ENCODE results near the gene HSPA12A. TPM values are rescaled to one million over a fixed set of nuclear protein-coding genes. Genes with fewer than 3 reads are reported as not detected.

Gene HSPA12A
- 8.1 TPM for total RNA-seq
- long read RNA-seq, full-length matches to known transcripts = 3 of 13 reads
- long read RNA-seq, partial matches to known transcripts = 4 of 13 reads
- long read RNA-seq, other reads (novel, unspliced or antisense) = 6 of 13 reads

DNA sequence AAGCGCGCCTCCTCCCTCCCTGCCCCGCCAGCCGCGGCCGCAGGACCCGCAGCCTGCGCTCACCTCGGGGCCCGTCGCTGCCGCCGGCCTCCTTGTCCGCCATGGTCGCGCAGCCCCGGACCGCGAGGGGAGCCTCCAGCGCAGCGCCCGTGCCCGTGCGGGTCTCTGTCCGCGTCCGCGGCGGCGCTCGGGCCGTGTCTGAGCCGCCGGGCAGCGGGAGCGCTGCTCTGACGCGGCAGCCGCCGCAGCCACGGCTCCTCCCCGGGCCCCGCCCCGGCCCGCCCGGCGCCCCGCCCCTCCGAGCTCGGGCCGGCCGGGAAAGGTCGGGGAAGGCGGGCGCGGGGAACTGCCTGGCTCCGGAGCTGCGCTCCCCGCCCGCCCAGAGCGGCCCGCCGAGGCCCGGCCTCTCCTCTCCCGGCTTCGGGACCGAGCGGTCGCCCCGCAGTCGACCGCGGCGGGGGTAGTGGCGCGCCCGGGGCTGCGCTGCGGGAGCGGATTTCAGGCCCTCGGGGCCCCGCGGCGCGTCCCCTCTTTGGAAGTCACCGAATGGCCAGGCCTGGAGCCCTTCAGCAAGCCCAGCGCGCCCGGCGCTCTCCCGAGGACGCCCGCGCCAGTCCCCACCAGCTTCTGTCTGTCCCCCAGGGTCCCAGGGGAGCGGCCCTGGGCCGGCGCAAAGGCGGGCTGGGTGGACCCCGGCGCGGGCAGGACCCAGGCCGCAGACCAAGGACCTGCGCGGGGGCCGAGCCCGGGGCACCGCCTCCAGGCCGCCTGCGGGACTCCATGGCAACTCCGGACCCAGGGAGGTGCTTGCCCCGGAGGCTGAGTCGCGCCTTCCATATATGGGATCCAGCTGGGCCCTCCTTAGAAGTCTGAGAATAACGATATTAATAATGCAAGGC is at the start of gene HSPA12A:
TSS of gene HSPA12A (minus strand) at position 200 of the 899 bp plus-strand sequence. CDS start at position 103, 97 bp downstream.
- intact Hi-C loops (cut with DNase I) = loop anchor here (2.0 kb wide), 1 partner anchor 60 kb away; no protein-coding TSS in a partner anchor
- DNase-seq (ENCODE audit: low spot score) = peak; percentile 85

- DNase-seq (ENCODE audit: low spot score) = no peak
- intact Hi-C loops (cut with DNase I) = no loop called here
Observed at GRCh38 chr10:116791241-116791640, 48.9 kb upstream of the HSPA12A start.

- DNase-seq (ENCODE audit: low spot score) = peak; percentile 83
Observed at GRCh38 chr10:116787893-116788665, 45.7 kb upstream of the HSPA12A start.

GRCh38 chr10:116787053-116787659 is 44.8 kb upstream of the HSPA12A start:
- intact Hi-C loops (cut with DNase I) = no loop called here
- DNase-seq (ENCODE audit: low spot score) = no peak

More at GRCh38 chr10:116787893-116788665, 45.7 kb upstream of the HSPA12A start:
- intact Hi-C loops (cut with DNase I) = loop anchor here (1.0 kb wide), 1 partner anchor 106 kb away; no protein-coding TSS in a partner anchor

GRCh38 chr10:116785867-116786266 is 43.5 kb upstream of the HSPA12A start:
- no peak for DNase-seq (ENCODE audit: low spot score)
- intact Hi-C loops (cut with DNase I) = no loop called here

DNA sequence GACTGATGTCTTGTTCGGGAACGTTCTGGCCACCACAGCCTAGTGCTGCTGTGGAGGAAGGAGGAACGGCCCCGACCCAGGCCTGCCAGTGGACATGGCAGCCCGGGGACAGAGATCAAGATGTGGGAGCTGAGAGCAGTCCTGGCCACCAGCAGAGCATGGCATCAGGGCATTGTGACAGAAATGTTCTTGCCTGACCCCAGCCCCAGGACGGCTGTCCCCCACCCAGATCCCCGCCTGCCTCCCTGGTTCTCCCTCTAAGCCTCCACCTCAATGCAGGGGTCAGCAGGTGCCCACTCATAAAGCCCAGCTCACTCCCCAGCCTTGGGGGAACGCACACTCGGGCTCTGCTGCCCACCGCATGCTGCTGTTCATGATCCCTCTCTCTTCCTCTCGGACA is 42.9 kb upstream of the HSPA12A start:
- intact Hi-C loops (cut with DNase I) = no loop called here
- peak; percentile 59 for DNase-seq (ENCODE audit: low spot score)

DNA sequence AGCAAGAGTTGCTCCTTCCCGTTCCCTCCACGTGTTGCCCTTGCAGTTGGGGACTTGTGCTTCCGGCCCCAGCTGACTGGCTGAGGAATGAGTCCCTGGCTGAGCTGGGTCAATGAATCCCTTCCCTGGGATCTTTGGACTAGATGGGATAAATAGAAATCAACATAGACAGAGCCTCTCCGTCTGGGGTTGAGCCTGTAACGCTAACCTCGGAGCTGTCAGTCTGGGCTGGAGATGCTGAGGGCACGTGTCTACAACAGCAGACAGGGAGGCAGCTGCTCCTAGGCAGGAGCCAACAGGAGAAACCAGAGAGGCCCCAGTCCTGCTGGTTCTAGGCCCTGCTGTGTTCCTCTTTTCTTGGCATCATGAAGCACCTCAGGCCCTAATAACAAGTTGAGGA is 42.3 kb upstream of the HSPA12A start:
- DNase-seq (ENCODE audit: low spot score) = peak; percentile 67
- intact Hi-C loops (cut with DNase I) = no loop called here

DNA sequence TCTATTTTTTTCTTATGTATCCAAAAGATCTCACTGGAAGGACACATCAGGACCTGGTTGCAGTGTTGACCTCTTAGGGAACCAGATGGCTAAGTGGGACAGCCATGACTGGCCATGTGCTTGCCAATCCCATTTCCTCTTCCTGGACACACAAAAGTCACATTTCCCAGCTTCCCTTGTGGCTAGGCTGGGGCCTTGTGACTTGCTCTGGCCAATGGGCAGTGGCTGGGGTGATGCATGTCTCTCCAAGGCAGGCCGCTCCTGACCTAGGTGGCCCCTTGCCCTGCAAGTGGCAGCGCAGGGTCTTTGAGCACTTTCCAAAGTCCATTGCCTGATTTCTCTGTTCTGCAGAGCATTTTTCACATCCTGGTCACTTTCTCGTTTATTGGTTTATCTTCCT is 41.7 kb upstream of the HSPA12A start:
- intact Hi-C loops (cut with DNase I) = no loop called here
- peak; percentile 70 for DNase-seq (ENCODE audit: low spot score)

DNA sequence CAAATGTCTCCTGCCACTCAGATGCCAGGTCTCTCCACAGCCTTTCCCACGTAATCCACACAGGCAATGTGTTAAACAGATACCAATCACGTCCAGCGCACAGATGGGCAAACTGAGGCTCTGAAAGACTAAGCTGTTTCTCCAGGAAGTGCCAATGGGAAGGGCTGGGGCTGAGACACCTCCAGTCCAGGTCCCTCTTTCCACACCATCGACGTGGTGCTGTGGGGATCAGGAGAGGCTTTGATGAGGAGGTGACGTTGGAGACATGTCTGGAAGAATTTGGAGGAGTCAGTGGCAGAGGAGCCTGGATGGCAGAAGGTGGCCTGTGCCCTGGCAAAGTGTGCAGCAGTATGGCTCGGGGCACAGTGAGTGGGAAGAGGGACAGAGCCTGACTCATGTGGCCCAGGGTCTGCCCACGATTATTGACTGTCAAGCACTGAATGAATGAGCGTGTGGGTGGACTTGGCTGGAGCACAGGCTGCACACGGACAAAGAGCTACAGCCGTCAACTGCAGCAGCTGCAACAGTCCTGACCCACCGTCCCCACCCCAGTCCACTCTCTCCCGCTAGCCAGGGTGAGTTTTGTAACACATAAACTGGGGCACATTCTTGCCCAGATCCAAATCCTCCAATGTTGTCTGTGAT is 40.8 kb upstream of the HSPA12A start:
- DNase-seq (ENCODE audit: low spot score) = peak; percentile 65
- intact Hi-C loops (cut with DNase I) = no loop called here

DNA sequence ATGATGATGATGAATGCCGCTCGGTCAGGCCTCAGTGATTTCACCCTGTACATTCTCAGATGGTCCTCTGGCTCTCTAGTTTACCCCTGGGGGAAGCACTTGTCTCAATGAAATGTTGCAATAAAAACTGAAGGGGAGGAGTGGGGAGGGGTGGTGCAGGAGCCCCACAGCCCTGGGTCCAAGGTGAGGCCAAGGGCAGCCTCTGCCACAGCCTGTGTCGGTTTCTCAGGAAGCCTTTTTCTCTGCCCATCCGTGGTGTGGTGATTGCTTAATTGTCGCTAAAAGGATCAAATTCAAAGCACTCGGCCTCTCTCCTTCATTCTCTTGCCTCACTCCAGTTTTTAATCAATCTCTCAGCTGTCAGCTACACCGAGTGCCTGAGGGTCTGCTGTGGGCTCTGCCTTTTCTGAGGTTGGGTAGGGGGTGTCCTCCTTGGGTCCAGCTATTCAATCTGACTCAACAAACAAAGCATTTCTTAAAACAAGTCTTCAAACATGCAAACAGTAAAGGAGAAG is 39.1 kb upstream of the HSPA12A start:
- peak; percentile 12 for DNase-seq (ENCODE audit: low spot score)

DNA sequence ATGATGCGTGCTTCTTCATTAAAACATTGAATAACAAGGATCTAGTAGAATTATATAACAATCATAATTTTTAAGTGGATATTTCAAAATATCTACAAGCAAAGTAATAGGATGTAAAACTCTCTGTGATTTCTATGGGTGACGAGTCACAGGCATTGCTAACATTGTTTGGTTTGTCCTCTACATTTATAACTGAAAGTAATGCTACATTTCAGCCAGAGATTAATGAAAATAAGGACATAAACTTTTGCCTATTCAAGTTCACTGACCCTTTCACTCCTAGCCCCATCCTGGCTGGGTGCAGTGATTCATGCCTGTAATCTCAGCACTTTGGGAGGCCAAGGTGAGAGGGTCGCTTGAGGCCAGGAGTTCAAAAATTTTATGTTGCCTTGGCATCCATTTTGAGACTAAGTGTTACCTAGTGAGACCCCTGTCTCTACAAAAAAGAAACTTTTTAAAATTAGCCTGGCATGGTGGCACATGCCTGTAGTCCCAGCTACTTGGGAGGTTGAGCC is 38.4 kb upstream of the HSPA12A start:
- DNase-seq (ENCODE audit: low spot score) = no peak
- intact Hi-C loops (cut with DNase I) = no loop called here

More for the DNA sequence above, 39.1 kb upstream of the HSPA12A start:
- intact Hi-C loops (cut with DNase I) = no loop called here

DNA sequence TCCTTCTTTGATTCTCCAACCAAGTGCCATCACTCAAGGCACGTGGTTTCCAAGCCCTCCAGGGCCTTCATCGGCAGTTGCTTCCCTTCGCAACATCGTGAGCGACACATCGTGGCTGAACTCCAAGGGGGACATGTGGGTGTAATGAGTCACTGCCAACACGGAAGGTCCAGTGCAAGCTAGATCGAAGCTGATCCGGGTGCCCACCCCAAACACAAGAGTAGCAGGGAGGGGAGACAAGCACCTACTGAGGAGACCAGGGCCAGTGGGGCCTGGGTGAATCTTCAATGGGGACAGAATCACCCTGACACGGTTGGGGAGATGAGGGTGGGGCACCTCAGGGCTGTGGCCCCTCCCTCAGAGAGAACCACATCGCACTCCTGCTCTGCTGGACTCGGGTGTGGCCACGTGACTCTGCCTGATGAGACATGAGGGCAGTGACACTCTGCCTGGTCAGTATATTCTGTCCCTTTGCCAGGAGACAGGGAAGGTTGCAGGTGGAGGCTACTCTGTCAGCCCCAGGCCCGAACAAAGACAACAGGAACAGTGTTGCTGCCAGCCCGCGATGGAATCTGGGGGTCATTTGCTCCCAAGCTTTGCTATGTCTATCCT is 36.8 kb upstream of the HSPA12A start:
- DNase-seq (ENCODE audit: low spot score) = peak; percentile 41
- intact Hi-C loops (cut with DNase I) = no loop called here

GRCh38 chr10:116777006-116777405 is 34.6 kb upstream of the HSPA12A start:
- peak; percentile 62 for DNase-seq (ENCODE audit: low spot score)
- intact Hi-C loops (cut with DNase I) = no loop called here

GRCh38 chr10:116775488-116776400 is 33.4 kb upstream of the HSPA12A start:
- intact Hi-C loops (cut with DNase I) = no loop called here
- DNase-seq (ENCODE audit: low spot score) = peak; percentile 54

- intact Hi-C loops (cut with DNase I) = no loop called here
- peak; percentile 58 for DNase-seq (ENCODE audit: low spot score)
Observed at GRCh38 chr10:116774728-116775151, 32.4 kb upstream of the HSPA12A start.

DNA sequence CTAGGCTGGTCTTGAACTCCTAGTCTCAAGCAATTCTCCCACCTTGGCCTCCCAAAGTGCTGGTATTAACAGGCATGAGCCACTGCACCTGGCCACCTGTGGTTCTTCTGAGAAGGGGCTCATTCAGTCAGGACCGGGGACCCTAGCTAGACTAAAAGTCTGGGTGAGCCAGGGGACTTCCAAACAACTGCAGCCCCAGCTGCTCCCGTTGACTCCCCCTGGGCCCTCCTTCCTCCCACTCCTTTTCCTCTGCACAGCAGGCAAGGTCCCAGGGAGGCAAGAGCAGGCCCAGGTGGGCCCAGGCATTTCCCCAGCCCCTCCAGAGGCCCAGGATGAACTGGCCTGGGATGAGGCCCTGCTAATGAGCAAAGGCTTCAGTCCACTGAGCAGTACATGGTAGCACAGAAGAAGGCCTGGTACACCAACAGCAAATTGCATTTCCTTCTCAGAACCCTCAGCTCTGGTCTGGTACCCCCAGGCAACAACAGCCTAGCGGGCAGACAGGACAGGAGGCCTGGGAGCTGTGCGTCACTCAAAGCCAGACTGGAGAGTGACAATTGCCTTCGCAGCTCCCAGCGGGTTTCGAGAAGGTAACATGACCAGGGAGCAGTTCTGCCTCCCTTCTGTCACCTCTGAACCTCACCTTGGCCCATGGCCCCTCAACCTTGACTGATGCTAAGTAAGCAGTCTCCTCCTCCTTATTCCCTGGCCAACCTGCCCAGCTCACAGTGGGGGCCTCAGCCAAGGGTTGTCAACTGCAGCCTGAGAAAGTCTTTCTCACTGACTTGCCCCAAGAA is 30.7 kb upstream of the HSPA12A start:
- intact Hi-C loops (cut with DNase I) = no loop called here
- no peak for DNase-seq (ENCODE audit: low spot score)

Data from cardiac septum (tissue), 1 donor.